ENCODE measurements around the gene PCDH15.
"Not testable (repeated sequence)": the region's sequence is repeated elsewhere in the genome, so short reads cannot be mapped to it uniquely, and the experiment has no call there.

Gene PCDH15

DNA sequence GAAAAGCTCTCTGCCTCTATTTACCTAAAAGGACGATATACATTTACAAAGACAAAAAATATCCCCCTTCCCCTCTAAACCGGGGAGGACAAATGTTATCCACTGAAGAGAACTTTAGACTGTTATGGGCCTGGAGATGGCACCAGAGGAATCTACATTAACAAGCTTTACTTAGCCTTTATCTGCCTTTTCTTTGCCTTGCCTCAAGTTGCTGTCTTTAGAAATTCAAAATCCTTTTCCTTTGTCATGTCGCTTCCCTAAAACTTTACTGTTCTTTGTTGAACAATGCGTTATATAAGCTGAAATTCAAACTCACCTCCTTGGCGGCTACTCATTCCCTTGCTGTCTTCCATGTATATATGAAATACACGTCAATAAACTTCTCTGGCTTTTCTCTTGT is 405.0 kb downstream of the PCDH15 start:
- Histone ChIP-seq H3K27me3 (replicated peaks; ENCODE audit: control insufficient read depth, insufficient read depth, low read length) (no peaks in the 10 kb centered on the region), H3K36me3 (ENCODE audit: control insufficient read depth, insufficient read depth, low read length) (no peaks in the 10 kb centered on the region), H3K4me3 (replicated peaks; ENCODE audit: low read depth, low read length) (no peak overlapping the region)
- TF ChIP-seq, protein P1, sequence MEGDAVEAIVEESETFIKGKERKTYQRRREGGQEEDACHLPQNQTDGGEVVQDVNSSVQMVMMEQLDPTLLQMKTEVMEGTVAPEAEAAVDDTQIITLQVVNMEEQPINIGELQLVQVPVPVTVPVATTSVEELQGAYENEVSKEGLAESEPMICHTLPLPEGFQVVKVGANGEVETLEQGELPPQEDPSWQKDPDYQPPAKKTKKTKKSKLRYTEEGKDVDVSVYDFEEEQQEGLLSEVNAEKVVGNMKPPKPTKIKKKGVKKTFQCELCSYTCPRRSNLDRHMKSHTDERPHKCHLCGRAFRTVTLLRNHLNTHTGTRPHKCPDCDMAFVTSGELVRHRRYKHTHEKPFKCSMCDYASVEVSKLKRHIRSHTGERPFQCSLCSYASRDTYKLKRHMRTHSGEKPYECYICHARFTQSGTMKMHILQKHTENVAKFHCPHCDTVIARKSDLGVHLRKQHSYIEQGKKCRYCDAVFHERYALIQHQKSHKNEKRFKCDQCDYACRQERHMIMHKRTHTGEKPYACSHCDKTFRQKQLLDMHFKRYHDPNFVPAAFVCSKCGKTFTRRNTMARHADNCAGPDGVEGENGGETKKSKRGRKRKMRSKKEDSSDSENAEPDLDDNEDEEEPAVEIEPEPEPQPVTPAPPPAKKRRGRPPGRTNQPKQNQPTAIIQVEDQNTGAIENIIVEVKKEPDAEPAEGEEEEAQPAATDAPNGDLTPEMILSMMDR (IDR thresholded peaks at IDR 0.05; ENCODE audit: insufficient read depth, low read length, poor library complexity, severe bottlenecking): no peak
- no peak for DNase-seq (ENCODE audit: extremely low read depth, insufficient read length)

GRCh38 chr10:54394598-54394997 is 406.4 kb downstream of the PCDH15 start:
- not testable (repeated sequence) for H3K27me3 ChIP-seq (replicated peaks; ENCODE audit: control insufficient read depth, insufficient read depth, low read length); H3K4me3 ChIP-seq (replicated peaks; ENCODE audit: low read depth, low read length); H3K36me3 ChIP-seq (ENCODE audit: control insufficient read depth, insufficient read depth, low read length); DNase-seq (ENCODE audit: extremely low read depth, insufficient read length)

GRCh38 chr10:54372179-54372578 is 428.9 kb downstream of the PCDH15 start:
- H3K4me3 ChIP-seq (replicated peaks; ENCODE audit: low read depth, low read length): no peak overlapping the region
- TF ChIP-seq, protein P1 (IDR thresholded peaks at IDR 0.05; ENCODE audit: insufficient read depth, low read length, poor library complexity, severe bottlenecking): no peak
- no peak for DNase-seq (ENCODE audit: extremely low read depth, insufficient read length)

DNA sequence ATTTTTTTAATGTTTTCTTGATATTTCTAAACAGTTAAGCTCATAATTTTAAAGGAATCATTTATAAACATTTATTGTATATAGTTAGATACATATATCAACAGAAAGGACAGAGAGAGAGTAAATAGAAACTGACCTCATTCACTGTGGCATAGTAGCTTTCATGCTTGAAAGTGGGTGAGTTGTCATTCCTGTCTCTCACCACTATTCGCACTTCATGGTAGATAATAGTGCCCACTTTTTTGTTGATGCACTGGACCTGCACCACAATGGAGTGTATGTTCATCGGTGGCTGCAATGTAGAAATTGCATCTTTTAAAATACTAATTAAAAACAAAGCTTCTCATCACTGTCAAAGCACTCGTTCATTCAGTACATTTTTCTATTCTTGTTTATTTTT is 432.0 kb downstream of the PCDH15 start:
- H3K36me3 ChIP-seq (ENCODE audit: control insufficient read depth, insufficient read depth, low read length): no peaks in the 10 kb centered on the region
- no peak for DNase-seq (ENCODE audit: extremely low read depth, insufficient read length)
- no peaks in the 10 kb centered on the region for H3K27me3 ChIP-seq (replicated peaks; ENCODE audit: control insufficient read depth, insufficient read depth, low read length)
- no peak overlapping the region for H3K4me3 ChIP-seq (replicated peaks; ENCODE audit: low read depth, low read length)
- TF ChIP-seq, protein P1 (IDR thresholded peaks at IDR 0.05; ENCODE audit: insufficient read depth, low read length, poor library complexity, severe bottlenecking): no peak

More at GRCh38 chr10:54372179-54372578, 428.9 kb downstream of the PCDH15 start:
- H3K27me3 ChIP-seq (replicated peaks; ENCODE audit: control insufficient read depth, insufficient read depth, low read length): no peaks in the 10 kb centered on the region
- H3K36me3 ChIP-seq (ENCODE audit: control insufficient read depth, insufficient read depth, low read length): no peaks in the 10 kb centered on the region

DNA sequence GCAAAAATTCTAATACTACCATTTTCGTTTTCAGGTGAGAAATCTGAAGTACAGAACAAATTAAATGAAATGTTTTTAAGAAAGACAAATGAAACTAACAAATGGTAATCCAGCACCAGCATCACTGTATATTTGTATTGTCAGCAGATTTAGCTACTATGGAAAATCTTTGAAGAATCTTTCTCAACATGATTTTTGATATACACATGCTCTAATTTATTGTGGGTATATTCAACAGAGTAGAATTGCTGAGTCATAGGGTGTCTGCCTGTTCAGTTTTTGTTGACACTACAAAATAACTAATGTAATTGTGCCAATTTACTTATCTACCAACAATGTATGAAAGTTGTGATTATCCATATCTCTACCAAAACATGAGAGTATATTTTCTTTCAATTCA is 437.6 kb downstream of the PCDH15 start:
- DNase-seq (ENCODE audit: extremely low read depth, insufficient read length): no peak
- H3K27me3 ChIP-seq (replicated peaks; ENCODE audit: control insufficient read depth, insufficient read depth, low read length): no peaks in the 10 kb centered on the region
- no peaks in the 10 kb centered on the region for H3K36me3 ChIP-seq (ENCODE audit: control insufficient read depth, insufficient read depth, low read length)
- TF ChIP-seq, protein P1 (IDR thresholded peaks at IDR 0.05; ENCODE audit: insufficient read depth, low read length, poor library complexity, severe bottlenecking): no peak
- H3K4me3 ChIP-seq (replicated peaks; ENCODE audit: low read depth, low read length): no peak overlapping the region

GRCh38 chr10:54342058-54342457 is 459.0 kb downstream of the PCDH15 start:
- no peaks in the 10 kb centered on the region for H3K27me3 ChIP-seq (replicated peaks; ENCODE audit: control insufficient read depth, insufficient read depth, low read length)
- H3K4me3 ChIP-seq (replicated peaks; ENCODE audit: low read depth, low read length): no peak overlapping the region
- no peaks in the 10 kb centered on the region for H3K36me3 ChIP-seq (ENCODE audit: control insufficient read depth, insufficient read depth, low read length)
- TF ChIP-seq, protein P1 (IDR thresholded peaks at IDR 0.05; ENCODE audit: insufficient read depth, low read length, poor library complexity, severe bottlenecking): no peak
- DNase-seq (ENCODE audit: extremely low read depth, insufficient read length): no peak

Data from GM06990 (cell line).